Measurements from ENCODE around the gene CYB5A. TPM values are rescaled to one million over a fixed set of nuclear protein-coding genes. Genes with fewer than 3 reads are reported as not detected.

The CYB5A gene
- total RNA-seq, 1 donor from 2014 or later = 30.1 TPM

DNA sequence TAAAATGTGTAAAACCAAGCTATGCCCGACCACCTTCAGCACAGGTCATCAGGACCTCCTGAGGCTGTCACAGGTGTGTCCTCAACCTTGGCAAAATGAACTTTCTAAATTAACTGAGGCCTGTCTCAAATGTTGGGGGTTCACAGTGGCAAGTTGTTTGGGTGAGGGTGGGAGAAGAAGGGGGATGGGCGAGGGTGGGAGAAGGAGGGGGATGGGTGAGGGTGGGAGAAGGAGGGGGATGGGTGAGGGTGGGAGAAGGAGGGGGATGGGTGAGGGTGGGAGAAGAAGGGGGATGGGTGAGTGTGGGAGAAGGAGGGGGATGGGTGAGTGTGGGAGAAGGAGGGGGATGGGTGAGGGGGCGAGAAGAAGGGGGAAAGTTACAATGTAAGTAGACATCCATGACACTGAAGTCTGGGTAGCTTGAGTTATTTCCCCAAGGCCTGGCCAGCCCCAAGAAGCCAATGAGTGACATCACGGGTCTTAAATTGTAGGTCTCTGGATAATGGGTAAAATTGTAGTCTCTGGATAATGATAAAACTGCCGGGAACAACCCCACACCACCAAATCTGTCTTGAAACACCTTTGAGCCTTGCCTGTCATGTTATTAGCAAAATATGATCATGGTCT lies 87.1 kb downstream of the CYB5A start:
- H3K4me3 Mint-ChIP-seq (ENCODE audit: unreplicated experiment) = no peak overlapping the region
- H3K27me3 Mint-ChIP-seq (ENCODE audit: low read depth) = peaks cover 5% of the 10 kb centered on the region
- TF ChIP-seq, protein P1, sequence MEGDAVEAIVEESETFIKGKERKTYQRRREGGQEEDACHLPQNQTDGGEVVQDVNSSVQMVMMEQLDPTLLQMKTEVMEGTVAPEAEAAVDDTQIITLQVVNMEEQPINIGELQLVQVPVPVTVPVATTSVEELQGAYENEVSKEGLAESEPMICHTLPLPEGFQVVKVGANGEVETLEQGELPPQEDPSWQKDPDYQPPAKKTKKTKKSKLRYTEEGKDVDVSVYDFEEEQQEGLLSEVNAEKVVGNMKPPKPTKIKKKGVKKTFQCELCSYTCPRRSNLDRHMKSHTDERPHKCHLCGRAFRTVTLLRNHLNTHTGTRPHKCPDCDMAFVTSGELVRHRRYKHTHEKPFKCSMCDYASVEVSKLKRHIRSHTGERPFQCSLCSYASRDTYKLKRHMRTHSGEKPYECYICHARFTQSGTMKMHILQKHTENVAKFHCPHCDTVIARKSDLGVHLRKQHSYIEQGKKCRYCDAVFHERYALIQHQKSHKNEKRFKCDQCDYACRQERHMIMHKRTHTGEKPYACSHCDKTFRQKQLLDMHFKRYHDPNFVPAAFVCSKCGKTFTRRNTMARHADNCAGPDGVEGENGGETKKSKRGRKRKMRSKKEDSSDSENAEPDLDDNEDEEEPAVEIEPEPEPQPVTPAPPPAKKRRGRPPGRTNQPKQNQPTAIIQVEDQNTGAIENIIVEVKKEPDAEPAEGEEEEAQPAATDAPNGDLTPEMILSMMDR (IDR thresholded peaks at IDR 0.05) = no peak
- DNase-seq (ENCODE audit: low spot score) = no peak
- H3K36me3 Mint-ChIP-seq (ENCODE audit: low read depth) = no peaks in the 10 kb centered on the region
- H3K4me1 Mint-ChIP-seq (ENCODE audit: low read depth) = no peaks in the 10 kb centered on the region
- H3K27ac Mint-ChIP-seq (ENCODE audit: unreplicated experiment) = no peak overlapping the region
- no peaks in the 10 kb centered on the region for H3K9me3 Mint-ChIP-seq (ENCODE audit: low read depth)

DNA sequence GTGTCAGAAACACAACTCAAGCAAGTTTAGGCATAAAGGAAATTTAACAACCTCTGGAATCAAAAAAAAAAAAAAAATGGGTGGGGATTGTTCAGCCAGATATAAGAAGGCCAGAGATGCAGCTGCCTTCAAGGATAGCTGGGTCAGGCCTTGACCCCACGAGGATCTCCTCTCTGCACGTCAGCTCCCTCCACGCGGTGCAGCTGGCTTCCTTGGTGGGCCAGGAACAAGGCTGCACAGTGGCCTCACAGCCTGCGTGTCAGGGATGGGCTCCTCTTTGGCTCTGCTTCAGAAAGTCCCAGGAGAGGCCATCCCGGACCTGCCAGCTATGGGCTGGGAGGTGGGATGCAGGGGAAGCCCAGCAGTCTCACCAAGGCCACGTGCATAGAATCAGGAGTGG lies 88.0 kb downstream of the CYB5A start:
- Mint-ChIP-seq H3K4me3 (ENCODE audit: unreplicated experiment) (no peak overlapping the region), H3K36me3 (ENCODE audit: low read depth) (no peaks in the 10 kb centered on the region), H3K4me1 (ENCODE audit: low read depth) (no peaks in the 10 kb centered on the region), H3K27me3 (ENCODE audit: low read depth) (peaks cover 9% of the 10 kb centered on the region), H3K27ac (ENCODE audit: unreplicated experiment) (no peak overlapping the region), H3K9me3 (ENCODE audit: low read depth) (no peaks in the 10 kb centered on the region)
- DNase-seq (ENCODE audit: low spot score) = no peak
- TF ChIP-seq, protein P1 (IDR thresholded peaks at IDR 0.05) = no peak

Other genes with a start within 250 kb of the CYB5A start
- 0.57 to 0.95 TPM (median 0.92 TPM) in 3 replicates for gene FBXO15, start 144.1 kb downstream of the CYB5A start, total RNA-seq
- 22.7 to 39.7 TPM (median 23.8 TPM) in 3 replicates for gene TIMM21, start 143.4 kb downstream of the CYB5A start, total RNA-seq
- not detected in 3 replicates for gene C18orf63, start 23.9 kb upstream of the CYB5A start, total RNA-seq
- gene DIPK1C, start 165.3 kb upstream of the CYB5A start, total RNA-seq = not detected in 3 replicates
- gene CNDP2, start 204.4 kb upstream of the CYB5A start, total RNA-seq = 57.7 to 64.6 TPM (median 58.6 TPM) in 3 replicates
- gene CNDP1, start 242.5 kb upstream of the CYB5A start, total RNA-seq = 0.22 TPM in 1 of 3 replicates, not detected in the others

All from chondrocyte (in vitro differentiated cells).